LNCAP (cell line): Measurements from ENCODE around the gene APBB2.

Experiments used
- TF ChIP-seq, protein P1 (sequence below): fragments of 450-650 bp; IDR thresholded peaks from 2 replicates; pipeline ENCODE4 v1.5.1; 2017; ENCODE audit warnings: mild to moderate bottlenecking

The APBB2 gene

DNA sequence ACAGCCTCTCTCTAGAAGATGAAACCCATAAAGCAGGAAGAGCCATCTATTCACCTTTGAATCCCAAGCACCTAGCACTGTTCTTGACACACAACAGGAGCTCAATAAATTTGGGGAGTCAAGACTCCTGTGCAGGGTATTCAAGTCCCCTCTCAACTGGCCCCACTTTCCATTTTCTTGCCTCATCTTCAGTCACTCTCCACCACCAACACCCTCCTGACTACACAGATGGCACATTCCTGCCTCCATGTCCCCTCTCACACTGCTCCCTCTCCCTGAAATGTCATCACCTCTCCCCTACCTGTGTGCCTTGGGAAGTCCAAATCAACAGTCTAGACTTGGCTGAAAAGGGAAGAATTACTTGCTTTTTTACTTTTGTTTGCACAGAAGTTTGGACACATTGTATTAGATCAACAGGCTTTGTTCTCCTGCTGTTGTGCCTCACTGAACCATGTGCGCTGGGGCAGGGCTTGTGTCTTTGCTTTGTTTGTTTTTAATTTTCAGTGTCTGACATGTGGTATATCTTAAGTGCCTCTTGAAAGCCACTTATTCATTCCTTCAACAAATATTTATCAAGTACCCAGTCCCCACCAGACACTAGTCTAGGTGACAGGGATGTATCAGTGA lies 85.1 kb downstream of the APBB2 start:
- TF ChIP-seq, protein P1, sequence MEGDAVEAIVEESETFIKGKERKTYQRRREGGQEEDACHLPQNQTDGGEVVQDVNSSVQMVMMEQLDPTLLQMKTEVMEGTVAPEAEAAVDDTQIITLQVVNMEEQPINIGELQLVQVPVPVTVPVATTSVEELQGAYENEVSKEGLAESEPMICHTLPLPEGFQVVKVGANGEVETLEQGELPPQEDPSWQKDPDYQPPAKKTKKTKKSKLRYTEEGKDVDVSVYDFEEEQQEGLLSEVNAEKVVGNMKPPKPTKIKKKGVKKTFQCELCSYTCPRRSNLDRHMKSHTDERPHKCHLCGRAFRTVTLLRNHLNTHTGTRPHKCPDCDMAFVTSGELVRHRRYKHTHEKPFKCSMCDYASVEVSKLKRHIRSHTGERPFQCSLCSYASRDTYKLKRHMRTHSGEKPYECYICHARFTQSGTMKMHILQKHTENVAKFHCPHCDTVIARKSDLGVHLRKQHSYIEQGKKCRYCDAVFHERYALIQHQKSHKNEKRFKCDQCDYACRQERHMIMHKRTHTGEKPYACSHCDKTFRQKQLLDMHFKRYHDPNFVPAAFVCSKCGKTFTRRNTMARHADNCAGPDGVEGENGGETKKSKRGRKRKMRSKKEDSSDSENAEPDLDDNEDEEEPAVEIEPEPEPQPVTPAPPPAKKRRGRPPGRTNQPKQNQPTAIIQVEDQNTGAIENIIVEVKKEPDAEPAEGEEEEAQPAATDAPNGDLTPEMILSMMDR: no peak

- TF ChIP-seq, protein P1: no peak
These were observed 88.6 kb downstream of the APBB2 start for GRCh38 chr4:41125558-41126311.

DNA sequence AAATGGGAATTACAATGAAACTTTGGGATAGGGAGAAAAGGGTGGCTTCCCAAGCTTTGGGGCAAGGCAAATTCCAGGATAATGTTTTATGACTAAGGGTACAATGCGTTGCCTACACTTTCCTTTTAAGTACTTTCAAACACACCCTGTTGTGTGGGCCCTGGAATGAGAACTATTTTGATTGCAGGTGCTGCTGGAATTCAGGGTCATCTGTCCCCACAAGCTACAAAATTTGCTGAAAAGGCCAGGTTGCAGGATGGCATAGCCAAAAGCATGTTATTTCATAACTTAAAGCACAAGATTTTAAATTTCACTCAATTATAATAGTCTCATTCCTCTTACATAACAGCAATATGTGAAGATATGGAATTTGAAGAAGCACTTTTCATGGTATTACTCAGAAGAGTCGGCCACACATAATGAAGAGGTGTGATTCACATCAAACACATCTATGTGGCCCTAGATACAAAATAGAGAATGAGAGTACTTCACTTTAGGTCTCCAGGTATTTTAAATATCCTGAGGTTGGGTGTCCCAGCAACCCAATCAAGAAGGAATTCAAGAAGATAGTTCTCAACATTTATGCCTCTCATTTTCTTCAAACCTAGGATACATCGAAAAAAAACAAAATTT lies 89.3 kb downstream of the APBB2 start:
- TF ChIP-seq, protein P1: no peak

GRCh38 chr4:41122775-41123174 lies 91.6 kb downstream of the APBB2 start:
- TF ChIP-seq, protein P1: no peak

- TF ChIP-seq, protein P1: no peak
These were observed 92.0 kb downstream of the APBB2 start for GRCh38 chr4:41122309-41122708.

DNA sequence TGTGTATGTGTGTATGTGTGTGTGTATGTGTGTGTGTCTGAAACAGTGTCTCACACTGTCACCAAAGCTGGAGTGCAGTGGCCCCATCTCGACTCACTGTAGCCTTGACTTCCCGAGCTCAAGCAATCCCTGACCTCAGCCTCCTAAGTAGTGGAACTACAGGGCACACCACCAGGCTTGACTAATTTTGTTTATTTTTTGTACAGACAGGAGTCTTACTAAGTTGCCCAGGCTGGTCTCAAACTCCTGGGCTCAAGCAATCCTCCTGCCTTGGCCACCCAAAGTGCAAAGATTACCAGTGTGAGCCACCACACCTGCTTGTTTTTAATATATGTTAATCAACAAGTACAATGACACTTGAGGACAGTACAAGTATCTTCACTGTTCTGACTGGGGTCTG lies 92.4 kb downstream of the APBB2 start:
- TF ChIP-seq, protein P1: no peak

GRCh38 chr4:41120297-41121217 lies 93.8 kb downstream of the APBB2 start:
- TF ChIP-seq, protein P1: no peak
